Measurements from ENCODE around the gene TRPV2.
"Not testable (repeated sequence)": the region's sequence is repeated elsewhere in the genome, so short reads cannot be mapped to it uniquely, and the experiment has no call there.

DNA sequence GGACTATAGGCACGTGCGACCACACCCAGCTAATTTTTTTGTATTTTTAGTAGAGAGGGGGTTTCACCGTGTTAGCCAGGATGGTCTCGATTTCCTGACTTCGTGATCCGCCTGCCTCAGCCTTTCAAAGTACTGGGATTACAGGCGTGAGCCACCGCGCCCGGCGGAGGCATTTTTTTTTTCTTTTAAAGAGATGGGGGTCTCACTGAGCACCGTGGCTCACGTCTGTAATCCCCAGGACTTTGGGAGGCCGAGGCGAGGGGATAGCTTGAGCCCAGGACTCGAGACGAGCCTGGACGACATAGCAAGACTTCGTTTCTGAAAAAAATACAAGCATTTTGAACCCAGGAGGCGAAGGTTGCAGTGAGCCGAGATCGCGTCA is 29.3 kb upstream of the TRPV2 start:
- TF ChIP-seq SIN3A (IDR thresholded peaks at IDR 0.05; ENCODE audit: borderline replicate concordance in 2 of 2, control insufficient read depth in 1 of 2, low read depth in 2 of 2, low read length in 2 of 2); POLR2A (conservative IDR thresholded peaks at IDR 0.05); CTCF (IDR thresholded peaks at IDR 0.05 in 2 of 3, conservative IDR thresholded peaks at IDR 0.05 in 1 of 3; ENCODE audit: insufficient read depth in 2 of 3, low read depth in 1 of 3, low read length in 3 of 3); RBM34 (IDR thresholded peaks at IDR 0.05; ENCODE audit: borderline replicate concordance, insufficient read depth, low read length); RCOR1 (IDR thresholded peaks at IDR 0.05; ENCODE audit: borderline replicate concordance in 1 of 2, low read depth in 2 of 2, low read length in 2 of 2); HNRNPUL1 (IDR thresholded peaks at IDR 0.05; ENCODE audit: low read length); EP300 (IDR thresholded peaks at IDR 0.05; ENCODE audit: low read length); MYC (IDR thresholded peaks at IDR 0.05; ENCODE audit: low read depth, low read length); MYC (CRISPR knock-in tag; IDR thresholded peaks at IDR 0.05; ENCODE audit: borderline replicate concordance, low read depth); BACH1 (tag; IDR thresholded peaks at IDR 0.05): not testable (repeated sequence)
- TF ChIP-seq, protein P1, sequence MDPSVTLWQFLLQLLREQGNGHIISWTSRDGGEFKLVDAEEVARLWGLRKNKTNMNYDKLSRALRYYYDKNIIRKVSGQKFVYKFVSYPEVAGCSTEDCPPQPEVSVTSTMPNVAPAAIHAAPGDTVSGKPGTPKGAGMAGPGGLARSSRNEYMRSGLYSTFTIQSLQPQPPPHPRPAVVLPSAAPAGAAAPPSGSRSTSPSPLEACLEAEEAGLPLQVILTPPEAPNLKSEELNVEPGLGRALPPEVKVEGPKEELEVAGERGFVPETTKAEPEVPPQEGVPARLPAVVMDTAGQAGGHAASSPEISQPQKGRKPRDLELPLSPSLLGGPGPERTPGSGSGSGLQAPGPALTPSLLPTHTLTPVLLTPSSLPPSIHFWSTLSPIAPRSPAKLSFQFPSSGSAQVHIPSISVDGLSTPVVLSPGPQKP (CRISPR knock-in tag; IDR thresholded peaks at IDR 0.05), result not testable (repeated sequence)
